WTC11 (cell line): Measurements from ENCODE around the gene GOLGA7B. TPM values are rescaled to one million over a fixed set of nuclear protein-coding genes. Genes with fewer than 3 reads are reported as not detected.

Experiments used
- ATAC-seq: fragments of 200-7000 bp; cut with Tn5 transposase; 2 replicates; pipeline ENCODE4 v1.10.0; 2021; ENCODE audit warnings: mild to moderate bottlenecking, moderate library complexity
- CTCF ChIA-PET: fragments of 300-600 bp; sonication (Branson Sonifier 250); formaldehyde crosslinking; loops from one replicate; lab custom pipeline; 2021; ENCODE audit warnings: antibody characterized with exemption; lab: Charles Lee
- POLR2A ChIA-PET: fragments of 350-600 bp; sonication (Branson Sonifier 250); formaldehyde crosslinking; loops from one replicate; lab custom pipeline; 2021; ENCODE audit warnings: antibody characterized with exemption; lab: Charles Lee
- DNase-seq: peaks from one replicate; pipeline ENCODE4 v3.0.0; 2021; ENCODE audit warnings: low spot score
- H3K27ac Mint-ChIP-seq: 2 replicates; pipeline ENCODE4 v1.8.0; 2021; ENCODE audit warnings: mixed read lengths
- H3K27me3 Mint-ChIP-seq: 2 replicates; pipeline ENCODE4 v1.8.0; 2021; ENCODE audit warnings: low read depth, mild to moderate bottlenecking, moderate library complexity, mixed read lengths
- H3K36me3 Mint-ChIP-seq: 2 replicates; pipeline ENCODE4 v1.8.0; 2021; ENCODE audit warnings: mixed read lengths
- H3K4me1 Mint-ChIP-seq: 2 replicates; pipeline ENCODE4 v1.8.0; 2022; ENCODE audit warnings: mixed read lengths
- H3K4me3 Mint-ChIP-seq: 2 replicates; pipeline ENCODE4 v1.8.0; 2021; ENCODE audit warnings: mild to moderate bottlenecking, moderate library complexity, mixed read lengths
- H3K9me3 Mint-ChIP-seq: 2 replicates; pipeline ENCODE4 v1.8.0; 2021; ENCODE audit warnings: mixed read lengths
- FOXP4 ChIP-seq: sonication (generic); formaldehyde crosslinking; IDR thresholded peaks from 2 replicates; pipeline ENCODE4 v1.8.0; 2022; ENCODE audit warnings: mild to moderate bottlenecking, missing genetic modification reagents
- GTF2I ChIP-seq: fragments of 250-450 bp; sonication (Bioruptor Pico); conservative IDR thresholded peaks from 2 replicates; pipeline ENCODE4 v1.4.0; 2021; ENCODE audit warnings: mild to moderate bottlenecking
- MLX ChIP-seq: sonication (generic); formaldehyde crosslinking; IDR thresholded peaks from 2 replicates; pipeline ENCODE4 v1.8.1; 2023; ENCODE audit warnings: mild to moderate bottlenecking, missing genetic modification reagents, moderate library complexity
- NFYB ChIP-seq: sonication (generic); formaldehyde crosslinking; conservative IDR thresholded peaks from 2 replicates; pipeline ENCODE4 v1.8.0; 2022; ENCODE audit warnings: low read depth, missing genetic modification reagents
- PRDM15 ChIP-seq: sonication (generic); formaldehyde crosslinking; IDR thresholded peaks from 2 replicates; pipeline ENCODE4 v1.8.0; 2022; ENCODE audit warnings: missing genetic modification reagents
- SOX15 ChIP-seq: fragments of 250-450 bp; sonication (Bioruptor Pico); IDR thresholded peaks from 2 replicates; pipeline ENCODE4 v1.9.0; 2021; ENCODE audit warnings: mild to moderate bottlenecking
- TCF7 ChIP-seq: sonication (generic); formaldehyde crosslinking; IDR thresholded peaks from 2 replicates; pipeline ENCODE4 v1.8.0; 2022; ENCODE audit warnings: mild to moderate bottlenecking, low read depth, missing genetic modification reagents, moderate library complexity
- ZNF121 ChIP-seq: sonication (generic); formaldehyde crosslinking; IDR thresholded peaks from 2 replicates; pipeline ENCODE4 v1.8.0; 2023; ENCODE audit warnings: missing genetic modification reagents
- ZNF263 ChIP-seq: sonication (generic); formaldehyde crosslinking; IDR thresholded peaks from 2 replicates; pipeline ENCODE4 v1.8.1; 2022; ENCODE audit warnings: low read depth, mild to moderate bottlenecking, moderate library complexity, missing genetic modification reagents
- ZNF423 ChIP-seq: fragments of 250-450 bp; sonication (Bioruptor Pico); IDR thresholded peaks from 2 replicates; pipeline ENCODE4 v2.1.2; 2022; ENCODE audit warnings: mild to moderate bottlenecking, moderate library complexity
- ZSCAN18 ChIP-seq: fragments of 250-450 bp; sonication (Bioruptor Pico); IDR thresholded peaks from 2 replicates; pipeline ENCODE4 v2.1.2; 2022; ENCODE audit warnings: mild to moderate bottlenecking, moderate library complexity
- total RNA-seq: library from RNA; stranded (reverse); gene quantifications from 3 replicates; pipeline ENCODE4 v1.2.3, GENCODE V29; 2021

The GOLGA7B gene
- total RNA-seq, 1 experiment from 2014 or later, result 0.24 TPM

- no peak for TF ChIP-seq PRDM15 (CRISPR knock-in tag)
Observed at GRCh38 chr10:97820096-97820704, 29.4 kb upstream of the GOLGA7B start (continued).

GRCh38 chr10:97821308-97822038, 28.2 kb upstream of the GOLGA7B start:
- Mint-ChIP-seq H3K27me3 (no peaks in the 10 kb centered on the region), H3K27ac (no peak overlapping the region), H3K4me3 (no peak overlapping the region), H3K4me1 (peaks cover 9% of the 10 kb centered on the region), H3K36me3 (no peaks in the 10 kb centered on the region)
- ATAC-seq, result peak; percentile 69
- POLR2A ChIA-PET, result no interaction called here
- CTCF ChIA-PET, result interaction anchor here (0.6 to 1.8 kb wide), 6 partner anchors 9 to 220 kb away, joined by 3 to 7 read pairs (median 4); partner anchors contain the start of gene GOLGA7B
- DNase-seq, result no peak
- TF ChIP-seq ZNF423 (CRISPR knock-in tag), result peak; percentile 82
- TF ChIP-seq ZNF121 (CRISPR knock-in tag), result no peak
- TF ChIP-seq GTF2I, result 0 out of 2 replicates have a peak, but pooled peaks have one; percentile 21
- no peak for TF ChIP-seq NFYB (CRISPR knock-in tag)
- TF ChIP-seq, all 79 proteins: peak for 2
- no peaks in the 10 kb centered on the region for H3K9me3 Mint-ChIP-seq

- ATAC-seq (no peak), DNase-seq (no peak)
- Mint-ChIP-seq H3K27me3 (no peaks in the 10 kb centered on the region; the same call in 1 of the 2 replicates), H3K4me1 (peaks cover 9% of the 10 kb centered on the region), H3K36me3 (no peaks in the 10 kb centered on the region), H3K27ac (no peak overlapping the region), H3K4me3 (no peak overlapping the region), H3K9me3 (no peaks in the 10 kb centered on the region)
- CTCF ChIA-PET, result interaction anchor here (1.0 kb wide), 3 partner anchors 8 to 219 kb away, joined by 3 to 4 read pairs (median 3); no protein-coding TSS in a partner anchor
- POLR2A ChIA-PET, result no interaction called here
- no peak for TF ChIP-seq ZNF263 (CRISPR knock-in tag)
- TF ChIP-seq PRDM15 (CRISPR knock-in tag), result no peak
- no peak for TF ChIP-seq FOXP4 (CRISPR knock-in tag)
- no peak for TF ChIP-seq ZSCAN18 (CRISPR knock-in tag)
- no peak for TF ChIP-seq MLX (CRISPR knock-in tag)
- TF ChIP-seq TCF7, result no peak
- no peak for TF ChIP-seq SOX15 (CRISPR knock-in tag)
Observed at GRCh38 chr10:97822261-97822687, 27.4 kb upstream of the GOLGA7B start.
